Right kidney (tissue), 1 donor: Measurements from ENCODE around the gene CTBP2.
"Not testable (repeated sequence)": the region's sequence is repeated elsewhere in the genome, so short reads cannot be mapped to it uniquely, and the experiment has no call there.

Experiments
- DNase-seq: peaks from one replicate; pipeline ENCODE4 v3.0.0-alpha.2; 2016

CTBP2 gene

GRCh38 chr10:124997306-124997705 lies 163.1 kb downstream of the CTBP2 start:
- no peak for DNase-seq

- DNase-seq = no peak
Measured at GRCh38 chr10:124996854-124997215, 163.5 kb downstream of the CTBP2 start.

DNA sequence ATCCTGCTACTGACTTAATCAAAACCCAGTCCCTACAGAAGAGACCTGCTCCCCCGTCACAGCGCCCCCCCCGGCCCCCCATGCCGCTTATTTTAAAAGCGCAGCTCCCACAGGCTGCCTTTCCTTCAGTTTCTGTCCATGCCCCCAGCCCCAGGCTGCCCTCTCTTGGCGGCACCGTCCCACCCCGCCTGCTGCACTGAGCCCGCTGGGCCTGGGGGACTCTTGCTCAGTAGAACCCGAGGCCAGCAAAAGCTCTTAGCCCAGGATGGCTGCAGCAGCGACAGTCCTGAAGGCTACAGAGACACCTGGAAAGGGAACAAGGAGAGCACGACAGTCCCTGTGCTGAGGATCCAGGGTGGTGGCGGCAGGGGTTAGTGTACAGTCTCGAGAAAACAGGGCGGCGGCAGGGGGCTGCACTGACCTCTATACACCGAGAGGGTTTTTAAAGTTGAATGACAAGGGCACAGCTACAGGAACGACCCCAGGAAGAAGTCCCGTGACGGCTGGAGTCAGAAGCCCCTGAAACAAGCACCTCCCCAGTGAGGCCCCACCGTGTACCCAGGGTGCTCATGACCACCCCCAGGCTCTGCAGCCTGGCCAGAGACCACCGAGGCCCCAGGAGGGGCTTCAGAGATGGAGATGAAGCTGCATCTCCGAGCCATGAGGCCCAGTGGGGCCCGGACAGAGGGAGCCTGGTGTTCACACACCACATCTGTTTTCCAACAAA lies 164.1 kb downstream of the CTBP2 start:
- no peak for DNase-seq

- DNase-seq = no peak
Measured at GRCh38 chr10:124995605-124996004, 164.8 kb downstream of the CTBP2 start.

- DNase-seq = no peak
Measured at GRCh38 chr10:124994573-124995473, 165.5 kb downstream of the CTBP2 start.

GRCh38 chr10:124993736-124994451 lies 166.5 kb downstream of the CTBP2 start:
- DNase-seq = no peak

GRCh38 chr10:124993345-124993708 lies 167.0 kb downstream of the CTBP2 start:
- no peak for DNase-seq

GRCh38 chr10:124992462-124993344 lies 167.7 kb downstream of the CTBP2 start:
- DNase-seq = no peak

DNA sequence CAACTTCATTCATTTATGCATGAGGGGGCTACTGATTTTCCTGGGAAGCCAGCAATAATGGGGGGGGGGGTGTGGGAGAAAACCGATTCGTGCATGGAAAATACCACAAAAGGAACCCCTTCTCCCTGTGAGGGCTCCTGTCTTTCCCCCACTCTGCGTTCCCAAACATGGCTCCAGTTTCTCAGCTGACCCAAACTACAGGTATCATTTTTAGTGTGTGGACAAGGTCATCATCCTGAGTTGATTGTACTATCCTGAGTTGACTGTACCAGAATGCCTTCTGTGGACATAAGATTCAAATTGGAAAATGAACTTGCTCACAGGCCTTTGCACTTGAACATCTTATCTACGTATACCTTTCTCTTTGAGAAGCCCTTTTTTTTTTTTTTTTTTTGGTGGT lies 168.5 kb downstream of the CTBP2 start:
- no peak for DNase-seq

- DNase-seq = no peak
Measured at GRCh38 chr10:124990671-124991625, 169.4 kb downstream of the CTBP2 start.

DNA sequence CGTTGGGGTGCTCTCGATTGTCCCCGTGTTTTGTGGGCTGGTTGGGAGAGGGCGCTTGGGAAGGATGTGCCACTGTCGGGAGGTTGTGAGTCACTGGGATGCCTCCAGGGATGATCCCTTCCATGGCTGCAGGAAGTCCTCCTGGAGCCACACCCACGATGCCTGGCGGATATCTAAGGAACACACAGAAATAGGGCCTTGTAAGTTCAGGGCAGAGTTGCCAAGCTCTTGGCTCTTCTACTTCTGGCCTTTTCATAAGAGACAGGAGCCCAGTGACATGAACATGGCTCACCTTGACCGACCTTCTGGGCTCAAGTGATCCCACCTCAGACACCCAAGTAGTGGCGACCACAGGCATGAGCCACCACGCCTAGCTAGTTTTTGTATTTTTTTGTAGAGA lies 170.8 kb downstream of the CTBP2 start:
- DNase-seq = no peak

DNA sequence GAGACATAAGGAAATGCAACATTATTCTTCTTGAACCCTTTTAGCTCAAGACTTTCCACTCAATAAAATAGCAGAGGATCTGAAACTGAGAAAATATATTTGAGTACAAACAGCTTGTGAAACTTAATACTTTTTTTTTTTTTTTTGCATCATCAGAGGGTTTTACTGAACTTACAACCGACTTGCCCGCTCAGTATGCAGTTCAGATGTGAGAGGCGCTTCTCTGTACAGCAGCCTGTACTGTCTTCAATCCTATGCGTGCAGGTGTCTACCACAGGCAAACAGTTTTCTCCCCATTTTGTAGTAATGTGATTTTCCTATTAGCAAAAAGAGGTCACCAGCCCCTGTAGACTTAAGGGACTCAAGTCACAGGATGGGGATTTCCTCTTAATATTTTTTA lies 171.6 kb downstream of the CTBP2 start:
- not testable (repeated sequence) for DNase-seq

- no peak for DNase-seq
Measured at GRCh38 chr10:124987788-124988187, 172.6 kb downstream of the CTBP2 start.

- DNase-seq = no peak
Measured at GRCh38 chr10:124985162-124985561, 175.2 kb downstream of the CTBP2 start.

DNA sequence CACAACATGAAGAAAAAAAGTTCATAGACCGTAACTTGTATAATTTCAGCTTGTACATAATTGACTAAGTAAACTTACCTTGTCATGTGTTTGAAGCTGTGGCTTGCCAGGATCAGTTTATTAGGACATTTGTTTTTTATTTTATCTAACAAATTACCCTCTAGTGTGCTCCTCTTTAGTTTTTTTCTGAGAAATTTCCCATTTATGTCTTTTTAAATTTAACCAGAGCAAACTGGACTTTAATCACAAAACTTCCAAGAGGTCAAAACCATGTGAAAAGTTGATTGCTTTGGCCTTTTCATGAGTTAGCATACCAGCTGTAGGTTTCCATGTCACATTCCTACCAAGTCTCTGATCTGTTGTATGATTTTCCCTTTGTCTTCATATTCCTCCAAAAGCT lies 176.0 kb downstream of the CTBP2 start:
- no peak for DNase-seq

- no peak for DNase-seq
Measured at GRCh38 chr10:124983321-124983720, 177.0 kb downstream of the CTBP2 start.

DNA sequence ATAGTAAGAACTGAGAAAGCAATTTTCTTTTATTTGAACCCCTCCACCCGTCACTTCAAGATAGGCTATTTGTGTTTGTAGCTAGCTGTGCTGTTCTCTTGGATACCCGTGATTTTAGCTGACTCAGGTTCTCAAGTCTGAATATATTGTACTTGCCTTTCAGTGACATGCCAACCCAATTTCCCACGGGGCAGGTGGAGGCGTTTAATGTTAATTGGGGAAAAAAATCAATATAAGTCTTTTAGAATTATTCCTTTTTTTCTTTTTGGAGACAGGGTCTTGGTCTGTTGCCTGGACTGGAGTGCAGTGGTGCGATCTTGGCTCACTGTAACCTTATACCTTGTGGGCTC lies 182.0 kb downstream of the CTBP2 start:
- DNase-seq = no peak

DNA sequence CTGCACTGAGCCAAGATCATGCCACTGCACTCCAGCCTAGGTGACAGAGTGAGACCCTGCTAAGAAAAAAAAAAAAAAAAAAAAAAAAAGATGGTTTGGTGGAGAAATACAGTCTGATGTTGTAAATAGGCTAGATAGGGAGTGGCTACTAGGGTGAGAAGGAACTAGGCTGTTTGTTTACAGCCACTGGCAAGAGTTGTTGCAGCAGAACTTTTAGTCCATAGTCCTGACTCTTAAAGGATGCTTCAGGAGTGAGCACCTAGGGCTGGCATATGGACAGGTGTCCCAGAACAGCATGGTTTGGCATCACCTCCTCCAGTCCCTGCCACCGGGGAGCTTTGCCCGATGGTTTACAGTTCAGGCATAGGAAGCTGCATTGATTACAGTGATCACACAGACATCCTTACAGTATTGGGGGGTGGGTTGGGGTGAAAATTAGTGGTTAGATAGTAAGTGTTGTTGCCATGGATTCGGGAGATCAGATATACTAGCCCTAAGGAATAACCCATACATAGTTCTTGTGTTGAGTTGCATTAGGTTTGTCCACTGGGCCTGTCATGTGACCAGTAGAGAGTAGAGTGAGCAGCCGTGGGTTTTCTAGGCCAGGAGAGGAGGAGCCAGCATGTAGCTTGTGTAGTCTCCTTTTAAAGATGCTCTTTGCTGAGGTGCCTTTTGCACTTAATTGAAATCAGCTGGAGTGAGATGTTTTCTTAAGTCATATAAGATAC lies 182.6 kb downstream of the CTBP2 start:
- DNase-seq = no peak

DNA sequence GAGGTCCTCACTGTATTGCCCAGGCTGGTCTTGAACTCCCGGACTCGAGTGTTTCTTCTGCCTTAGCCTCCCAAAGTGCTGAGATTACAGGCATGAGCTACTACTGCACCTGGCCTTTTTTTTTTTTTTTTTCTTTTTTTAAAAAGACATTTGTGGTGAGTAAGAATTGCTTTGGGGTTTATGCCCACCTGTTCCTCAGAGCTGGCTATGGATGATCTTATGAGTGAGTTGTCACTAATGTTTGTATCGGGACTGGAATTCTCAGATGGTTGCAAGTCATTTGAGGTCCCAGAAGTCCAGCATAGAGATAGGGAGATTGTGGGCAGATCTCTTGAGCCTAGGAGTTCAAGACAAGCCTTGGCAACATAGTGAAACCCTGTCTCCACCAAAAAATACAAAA lies 183.2 kb downstream of the CTBP2 start:
- no peak for DNase-seq

DNA sequence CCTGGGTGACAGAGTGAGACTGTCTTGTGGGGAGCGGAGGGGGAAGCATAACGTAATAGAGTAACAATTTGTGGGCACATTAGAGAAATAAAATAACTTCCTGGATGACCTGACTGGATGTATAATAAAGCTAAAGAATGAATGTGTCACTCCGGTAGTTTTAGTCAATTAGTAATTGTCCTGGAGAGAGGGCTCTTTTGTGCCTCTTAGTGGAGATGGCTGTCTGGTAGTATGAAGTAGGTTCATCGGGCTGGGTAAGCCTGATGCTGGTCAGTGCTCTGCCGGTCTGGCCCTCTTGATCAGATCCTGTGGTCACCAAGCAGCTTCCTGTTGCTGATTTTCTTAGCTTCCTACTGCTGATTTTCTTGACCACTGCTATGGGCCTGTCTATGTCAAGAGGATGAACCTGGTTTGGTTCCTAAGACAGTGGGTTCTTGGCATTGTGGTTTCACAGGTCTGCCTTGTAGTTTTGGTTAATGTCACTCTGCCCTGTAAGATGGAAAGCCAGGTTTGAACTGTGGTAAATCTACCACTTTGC lies 184.3 kb downstream of the CTBP2 start:
- no peak for DNase-seq
